ENCODE measurements around the gene RGCC.
"Not testable (repeated sequence)": the region's sequence is repeated elsewhere in the genome, so short reads cannot be mapped to it uniquely, and the experiment has no call there.

Gene RGCC

DNA sequence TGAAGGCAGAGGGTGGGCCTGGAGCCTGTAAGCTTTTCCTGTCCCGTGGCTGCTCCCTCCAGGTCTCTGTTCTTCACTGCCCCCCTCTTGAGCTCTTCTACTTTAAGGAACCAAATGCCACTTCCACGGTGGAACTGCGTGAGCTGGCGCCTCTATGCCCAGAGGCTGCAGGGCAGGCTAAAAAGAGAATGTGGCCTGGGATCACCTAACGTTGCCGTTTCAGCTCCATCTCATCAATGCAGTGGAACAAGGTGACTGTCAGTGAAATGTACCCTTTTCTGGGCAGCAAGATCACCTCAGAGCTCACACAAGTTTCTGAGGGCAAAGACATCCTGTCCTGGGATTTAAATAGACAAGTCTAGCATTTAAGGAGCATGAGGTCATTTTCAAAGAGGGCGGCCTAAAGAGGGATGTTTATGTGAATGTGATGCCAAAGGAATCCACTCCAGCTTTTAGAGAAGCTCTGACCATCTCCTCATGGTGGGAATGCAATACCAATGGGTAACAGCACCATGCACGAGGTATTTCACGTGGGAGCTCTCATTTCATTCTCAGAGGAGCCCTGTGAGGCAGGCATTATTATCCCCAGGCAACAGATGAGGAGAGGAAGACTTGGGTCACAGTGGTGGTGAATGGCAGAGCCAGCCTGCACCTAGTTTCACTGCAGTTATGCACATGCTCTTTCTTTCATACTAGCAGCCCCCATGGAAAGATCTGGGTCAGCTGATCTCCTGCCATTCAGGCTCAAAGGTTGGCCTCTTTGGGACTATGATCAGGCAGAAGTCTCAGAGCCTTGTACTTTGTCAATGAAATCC is 39.3 kb downstream of the RGCC start:
- H4K20me1 ChIP-seq, result no peaks in the 10 kb centered on the region
- TF ChIP-seq Cebpa-rat (IDR thresholded peaks at IDR 0.05), result no peak
- H3K4me3 ChIP-seq, result no peak overlapping the region
- H3K4me1 ChIP-seq, result peaks cover 22% of the 10 kb centered on the region
- H3K27me3 ChIP-seq, result no peaks in the 10 kb centered on the region
- no peak overlapping the region for H3K4me2 ChIP-seq
- no peaks in the 10 kb centered on the region for H3K36me3 ChIP-seq
- no peak overlapping the region for H3K27ac ChIP-seq
- H3K9ac ChIP-seq, result no peak overlapping the region
- H3K9me3 ChIP-seq, result no peaks in the 10 kb centered on the region

DNA sequence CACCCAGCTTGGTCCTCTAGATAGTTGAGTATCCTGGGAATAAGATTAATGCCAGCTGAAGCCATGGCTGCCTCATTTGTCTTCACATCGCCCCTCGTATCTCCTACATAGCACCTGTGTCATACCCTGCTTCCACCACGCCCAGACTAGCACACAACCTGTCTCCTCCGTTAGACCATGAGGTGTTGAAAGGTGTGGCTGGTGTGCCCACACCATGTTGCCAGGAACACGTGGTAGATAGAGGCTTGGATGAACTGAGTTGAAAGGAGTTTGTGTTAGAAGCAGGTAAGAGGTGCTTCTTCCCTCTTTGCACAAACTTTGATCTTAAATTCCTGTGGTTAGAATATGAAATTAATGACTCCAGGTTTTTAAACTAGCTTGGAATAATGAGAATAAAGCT is 40.1 kb downstream of the RGCC start:
- Histone ChIP-seq H3K27me3 (no peaks in the 10 kb centered on the region), H3K36me3 (no peaks in the 10 kb centered on the region), H3K9ac (no peak overlapping the region), H3K4me1 (peaks cover 21% of the 10 kb centered on the region), H3K4me3 (no peak overlapping the region), H3K9me3 (no peaks in the 10 kb centered on the region), H4K20me1 (no peaks in the 10 kb centered on the region), H3K4me2 (no peak overlapping the region), H3K27ac (no peak overlapping the region)
- TF ChIP-seq Cebpa-rat (IDR thresholded peaks at IDR 0.05), result no peak

DNA sequence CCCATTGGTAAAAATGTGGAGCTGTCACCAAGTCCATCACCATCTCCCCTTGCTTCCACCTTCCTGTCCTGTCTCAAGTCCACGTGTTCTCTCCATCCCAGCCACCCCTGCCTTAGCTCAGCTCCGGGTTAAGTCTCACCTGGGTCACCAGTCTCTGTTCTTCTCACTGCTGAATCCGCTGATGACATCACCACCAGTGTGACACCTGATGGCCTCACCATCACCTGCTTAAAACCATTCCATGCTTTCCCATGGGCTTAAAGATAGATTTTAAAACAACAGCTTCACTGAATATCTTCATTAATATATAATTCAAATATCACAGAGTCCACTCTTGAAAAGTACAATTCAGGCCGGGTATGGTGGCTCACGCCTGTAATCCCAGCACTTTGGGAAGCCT is 42.1 kb downstream of the RGCC start:
- Histone ChIP-seq H3K4me2 (no peak overlapping the region), H3K4me1 (peaks cover 14% of the 10 kb centered on the region; the same call in 1 of the 2 replicates), H3K9me3 (peaks cover 8% of the 10 kb centered on the region), H3K27me3 (no peaks in the 10 kb centered on the region), H4K20me1 (no peaks in the 10 kb centered on the region), H3K9ac (no peak overlapping the region), H3K36me3 (no peaks in the 10 kb centered on the region), H3K27ac (no peak overlapping the region), H3K4me3 (no peak overlapping the region)
- TF ChIP-seq Cebpa-rat (IDR thresholded peaks at IDR 0.05), result no peak

DNA sequence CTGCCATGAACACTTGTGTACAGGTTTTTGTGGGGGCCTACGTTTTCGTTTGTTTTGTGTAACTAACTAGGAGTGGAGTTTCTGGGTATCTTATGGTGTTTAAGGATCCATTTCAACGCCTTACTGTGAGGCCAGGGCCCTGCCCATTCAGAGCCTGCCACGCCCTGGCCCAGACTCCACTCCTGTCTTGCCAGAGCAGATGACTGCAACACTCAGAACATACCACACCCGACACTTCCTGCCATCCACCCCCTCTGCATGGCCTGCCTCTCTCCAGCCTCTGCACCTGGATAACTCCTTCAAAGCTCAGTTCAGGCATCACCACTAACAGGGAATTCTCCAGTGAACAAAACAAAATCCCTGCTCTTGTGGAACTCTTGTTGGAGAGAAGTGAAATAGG is 43.2 kb downstream of the RGCC start:
- no peak overlapping the region for H3K27ac ChIP-seq
- peaks cover 14% of the 10 kb centered on the region for H3K9me3 ChIP-seq
- H3K36me3 ChIP-seq, result no peaks in the 10 kb centered on the region
- no peaks in the 10 kb centered on the region for H3K27me3 ChIP-seq
- H3K4me2 ChIP-seq, result no peak overlapping the region
- no peak overlapping the region for H3K4me3 ChIP-seq
- no peaks in the 10 kb centered on the region for H4K20me1 ChIP-seq
- peaks cover 14% of the 10 kb centered on the region; the same call in 1 of the 2 replicates for H3K4me1 ChIP-seq
- no peak overlapping the region for H3K9ac ChIP-seq
- no peak for TF ChIP-seq Cebpa-rat (IDR thresholded peaks at IDR 0.05)

DNA sequence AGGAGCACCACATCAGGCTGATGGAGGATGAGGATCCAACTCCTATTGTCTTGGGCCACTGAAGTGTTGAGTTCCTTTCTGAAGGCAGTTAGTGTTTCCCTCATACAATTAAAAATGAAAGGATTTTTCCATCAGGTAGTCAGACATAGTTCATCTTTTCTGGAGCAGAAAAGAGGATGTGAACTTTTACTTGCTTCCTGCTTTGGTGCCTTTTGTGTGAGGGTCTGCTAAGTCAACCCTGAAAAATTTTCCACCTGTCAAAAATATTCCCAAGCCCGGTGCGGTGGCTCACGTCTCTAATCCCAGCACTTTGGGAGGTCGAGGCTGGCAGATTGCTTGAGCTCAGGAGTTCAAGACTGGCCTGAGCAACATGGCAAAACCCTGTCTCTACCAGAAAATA is 43.9 kb downstream of the RGCC start:
- TF ChIP-seq Cebpa-rat (IDR thresholded peaks at IDR 0.05), result no peak
- H3K36me3 ChIP-seq, result no peaks in the 10 kb centered on the region

DNA sequence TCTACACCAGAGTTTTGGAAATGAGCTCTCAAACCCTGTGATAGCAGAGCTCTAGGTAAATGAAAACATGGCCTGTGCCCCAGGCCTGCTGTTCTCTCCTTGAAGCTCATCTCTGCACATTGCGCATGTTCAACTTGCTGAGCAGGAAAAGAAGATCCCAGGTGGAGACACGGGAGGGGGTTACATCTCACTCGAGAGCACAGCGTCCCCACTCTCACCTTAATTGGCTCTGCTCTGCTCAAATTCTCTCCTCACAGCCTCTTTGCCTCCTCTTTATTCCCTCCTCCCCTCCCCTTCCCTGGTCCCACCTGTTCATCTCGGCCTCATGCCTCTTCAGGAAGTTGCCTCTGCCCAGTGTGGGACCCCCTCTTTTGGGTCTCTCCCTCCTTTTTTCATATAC is 44.7 kb downstream of the RGCC start:
- Histone ChIP-seq H3K27me3 (no peaks in the 10 kb centered on the region), H3K36me3 (no peaks in the 10 kb centered on the region), H3K9me3 (peaks cover 14% of the 10 kb centered on the region), H3K27ac (no peak overlapping the region), H3K4me2 (no peak overlapping the region), H4K20me1 (no peaks in the 10 kb centered on the region), H3K4me1 (peaks cover 14% of the 10 kb centered on the region; the same call in 1 of the 2 replicates), H3K9ac (no peak overlapping the region), H3K4me3 (no peak overlapping the region)
- no peak for TF ChIP-seq Cebpa-rat (IDR thresholded peaks at IDR 0.05)

More for the DNA sequence above, 43.9 kb downstream of the RGCC start:
- Histone ChIP-seq H3K9me3 (peaks cover 14% of the 10 kb centered on the region), H3K4me3 (no peak overlapping the region), H3K4me2 (peak overlapping the region; percentile 5; the same call in 1 of the 2 replicates), H3K27ac (no peak overlapping the region), H3K27me3 (no peaks in the 10 kb centered on the region), H3K9ac (no peak overlapping the region), H4K20me1 (no peaks in the 10 kb centered on the region), H3K4me1 (peaks cover 14% of the 10 kb centered on the region; the same call in 1 of the 2 replicates)

DNA sequence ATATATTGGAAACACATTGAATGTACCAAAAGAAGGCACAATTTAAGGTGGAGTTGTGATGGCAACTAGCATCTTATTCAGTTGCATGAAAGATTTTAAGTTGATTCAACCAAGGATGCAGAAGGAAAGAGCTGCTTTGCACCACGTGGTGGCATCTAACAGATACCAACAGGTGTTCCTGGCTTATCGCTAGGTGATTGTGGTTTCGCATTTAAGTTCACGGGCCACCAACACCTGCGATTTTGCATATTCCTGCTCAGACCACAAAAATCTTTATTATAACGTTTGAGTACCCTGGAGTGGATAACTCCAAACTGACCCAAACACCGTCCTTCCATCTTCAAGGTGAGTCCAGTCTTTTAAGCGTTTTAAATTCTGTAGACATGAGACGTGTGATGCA is 45.3 kb downstream of the RGCC start:
- Histone ChIP-seq H3K9me3 (peaks cover 14% of the 10 kb centered on the region), H3K9ac (no peak overlapping the region), H3K4me3 (no peak overlapping the region), H3K27me3 (no peaks in the 10 kb centered on the region), H3K36me3 (no peaks in the 10 kb centered on the region), H3K27ac (no peak overlapping the region), H3K4me2 (no peak overlapping the region), H4K20me1 (no peaks in the 10 kb centered on the region), H3K4me1 (peaks cover 14% of the 10 kb centered on the region; the same call in 1 of the 2 replicates)
- no peak for TF ChIP-seq Cebpa-rat (IDR thresholded peaks at IDR 0.05)

DNA sequence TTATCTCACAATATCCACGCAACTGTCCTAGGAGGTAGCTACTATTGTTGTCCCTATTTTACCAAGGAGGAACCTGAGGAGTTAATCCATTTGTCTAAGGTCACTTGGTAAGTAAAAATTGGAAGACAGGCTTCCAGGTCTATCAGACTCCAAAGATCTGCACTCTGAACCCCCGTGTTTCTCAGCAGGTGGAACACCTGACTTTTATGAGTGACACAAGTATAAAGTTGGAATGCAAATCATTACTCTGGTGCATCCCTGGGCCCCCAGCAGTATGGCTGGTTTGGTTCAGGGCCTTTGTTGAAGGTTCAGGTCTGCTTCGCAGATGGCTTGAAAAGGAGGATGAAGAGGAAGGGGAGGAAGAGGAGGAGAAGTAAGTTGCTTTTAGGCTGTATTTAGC is 46.0 kb downstream of the RGCC start:
- H3K27me3 ChIP-seq, result no peaks in the 10 kb centered on the region
- TF ChIP-seq Cebpa-rat (IDR thresholded peaks at IDR 0.05), result no peak
- no peak overlapping the region for H3K9ac ChIP-seq
- peaks cover 14% of the 10 kb centered on the region; the same call in 1 of the 2 replicates for H3K4me1 ChIP-seq
- H3K27ac ChIP-seq, result no peak overlapping the region
- H3K4me3 ChIP-seq, result no peak overlapping the region
- no peaks in the 10 kb centered on the region for H4K20me1 ChIP-seq
- H3K9me3 ChIP-seq, result peaks cover 14% of the 10 kb centered on the region
- no peak overlapping the region for H3K4me2 ChIP-seq
- no peaks in the 10 kb centered on the region for H3K36me3 ChIP-seq

DNA sequence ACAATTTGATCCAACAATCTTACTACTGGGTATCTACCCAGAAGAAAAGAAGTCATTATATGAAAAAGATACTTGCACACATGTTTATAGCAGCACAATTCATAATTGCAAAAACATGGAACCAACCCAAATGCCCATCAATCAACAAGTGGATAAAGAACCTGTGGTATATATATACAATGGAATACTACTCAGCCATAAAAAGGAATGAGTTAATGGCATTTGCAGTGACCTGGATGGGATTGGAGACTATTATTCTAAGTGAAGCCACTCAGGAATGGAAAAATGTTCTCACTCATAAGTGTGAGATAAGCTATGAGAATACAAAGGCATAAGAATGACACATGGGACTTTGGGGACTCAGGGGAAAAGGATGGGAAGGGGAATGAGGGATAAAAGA is 47.3 kb downstream of the RGCC start:
- H3K27me3 ChIP-seq, H3K36me3 ChIP-seq, H3K4me3 ChIP-seq, H3K4me2 ChIP-seq, H3K27ac ChIP-seq, H4K20me1 ChIP-seq, H3K9ac ChIP-seq: not testable (repeated sequence)
- H3K9me3 ChIP-seq, result peaks cover 14% of the 10 kb centered on the region
- peaks cover 14% of the 10 kb centered on the region; the same call in 1 of the 2 replicates for H3K4me1 ChIP-seq

DNA sequence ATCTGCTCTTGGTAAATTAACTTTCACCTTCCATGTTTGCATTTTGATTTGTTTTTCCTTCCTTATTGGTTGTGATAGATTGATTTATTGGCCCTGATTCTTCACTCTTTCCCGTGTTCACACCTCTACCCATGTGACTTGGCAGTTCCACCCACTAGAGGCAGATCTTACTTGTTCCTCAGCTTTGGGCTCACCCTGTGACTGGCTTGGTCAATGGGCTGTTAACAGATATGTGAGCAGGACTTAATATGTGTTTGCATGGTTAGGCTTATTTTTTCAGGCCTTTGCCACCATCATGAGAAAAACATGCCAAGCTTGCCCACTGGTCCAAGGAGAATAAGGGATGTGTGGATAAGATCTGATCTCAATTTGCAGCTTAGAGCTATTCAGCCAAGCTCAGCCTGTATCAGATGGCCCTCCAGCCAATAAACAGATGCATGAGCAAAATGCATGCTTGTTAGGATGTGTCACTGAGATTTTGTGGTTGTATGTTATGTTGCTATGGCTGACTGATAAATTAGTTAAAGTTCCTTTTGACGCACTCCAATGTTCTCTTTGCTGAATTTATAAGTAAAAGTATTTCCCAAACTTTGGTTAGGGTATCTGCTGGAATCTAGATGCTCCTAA is 48.0 kb downstream of the RGCC start:
- Histone ChIP-seq H3K27ac (no peak overlapping the region), H3K4me2 (no peak overlapping the region), H3K4me3 (no peak overlapping the region), H3K27me3 (no peaks in the 10 kb centered on the region), H3K9me3 (peaks cover 14% of the 10 kb centered on the region), H3K9ac (no peak overlapping the region), H4K20me1 (no peaks in the 10 kb centered on the region), H3K4me1 (peaks cover 14% of the 10 kb centered on the region; the same call in 1 of the 2 replicates), H3K36me3 (no peaks in the 10 kb centered on the region)
- TF ChIP-seq Cebpa-rat (IDR thresholded peaks at IDR 0.05), result no peak
